ENCODE measurements around the gene LMNTD2.
"Not testable (repeated sequence)": the region's sequence is repeated elsewhere in the genome, so short reads cannot be mapped to it uniquely, and the experiment has no call there.

Gene LMNTD2

DNA sequence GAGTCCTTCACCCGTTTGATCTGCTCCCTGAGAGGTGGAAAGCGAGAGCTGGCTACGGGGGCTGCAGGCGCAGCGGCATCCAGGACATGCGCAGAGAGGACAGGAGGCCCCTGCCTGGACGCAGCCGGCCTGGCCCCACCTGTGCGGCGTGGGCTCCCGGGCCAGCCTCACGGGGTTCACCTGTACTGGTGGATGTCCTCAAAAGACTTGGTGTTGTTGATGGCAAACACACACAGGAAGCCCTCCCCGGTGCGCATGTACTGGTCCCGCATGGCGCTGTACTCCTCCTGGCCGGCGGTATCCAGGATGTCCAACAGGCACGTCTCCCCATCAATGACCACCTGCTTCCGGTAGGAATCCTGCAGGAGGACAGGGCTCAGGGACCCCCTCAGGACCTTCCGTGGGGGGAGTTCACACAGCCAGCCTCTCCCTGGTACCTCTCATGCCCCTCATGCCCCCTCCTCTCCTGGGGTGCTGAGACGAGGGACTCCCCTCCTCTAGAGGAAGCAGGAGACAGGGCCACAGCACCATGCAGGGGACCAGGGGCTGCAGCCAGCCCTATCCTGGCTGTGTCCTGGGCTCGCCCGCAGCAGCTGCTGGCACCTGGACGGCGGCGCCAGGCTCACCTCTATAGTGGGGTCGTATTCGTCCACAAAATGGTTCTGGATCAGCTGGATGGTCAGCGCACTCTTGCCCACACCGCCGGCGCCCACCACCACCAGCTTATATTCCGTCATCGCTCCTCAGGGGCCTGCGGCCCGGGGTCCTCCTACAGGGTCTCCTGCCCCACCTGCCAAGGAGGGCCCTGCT, 26.7 kb downstream of the LMNTD2 start:
- DNase-seq = no peak

GRCh38 chr11:532986-533585, 27.5 kb downstream of the LMNTD2 start:
- no peak for DNase-seq

DNA sequence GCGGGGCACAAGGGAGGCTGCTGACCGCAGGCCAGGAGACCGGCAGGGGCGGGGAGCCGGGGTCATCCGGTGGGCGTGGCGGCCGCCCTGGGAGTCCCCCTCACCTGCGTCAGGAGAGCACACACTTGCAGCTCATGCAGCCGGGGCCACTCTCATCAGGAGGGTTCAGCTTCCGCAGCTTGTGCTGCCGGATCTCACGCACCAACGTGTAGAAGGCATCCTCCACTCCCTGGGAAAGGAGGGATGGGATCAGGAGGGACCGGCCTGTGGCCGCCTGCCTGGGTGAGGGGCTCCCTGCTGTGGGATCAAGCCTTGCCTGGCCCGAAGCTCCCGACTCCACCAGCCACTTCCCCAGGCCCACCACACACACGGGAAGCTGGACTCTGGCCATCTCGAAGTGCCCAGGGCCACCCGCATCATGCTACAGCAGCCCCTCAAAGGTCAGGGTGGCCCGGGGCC, 28.0 kb downstream of the LMNTD2 start:
- DNase-seq = no peak

GRCh38 chr11:531919-532526, 28.5 kb downstream of the LMNTD2 start:
- DNase-seq = no peak

DNA sequence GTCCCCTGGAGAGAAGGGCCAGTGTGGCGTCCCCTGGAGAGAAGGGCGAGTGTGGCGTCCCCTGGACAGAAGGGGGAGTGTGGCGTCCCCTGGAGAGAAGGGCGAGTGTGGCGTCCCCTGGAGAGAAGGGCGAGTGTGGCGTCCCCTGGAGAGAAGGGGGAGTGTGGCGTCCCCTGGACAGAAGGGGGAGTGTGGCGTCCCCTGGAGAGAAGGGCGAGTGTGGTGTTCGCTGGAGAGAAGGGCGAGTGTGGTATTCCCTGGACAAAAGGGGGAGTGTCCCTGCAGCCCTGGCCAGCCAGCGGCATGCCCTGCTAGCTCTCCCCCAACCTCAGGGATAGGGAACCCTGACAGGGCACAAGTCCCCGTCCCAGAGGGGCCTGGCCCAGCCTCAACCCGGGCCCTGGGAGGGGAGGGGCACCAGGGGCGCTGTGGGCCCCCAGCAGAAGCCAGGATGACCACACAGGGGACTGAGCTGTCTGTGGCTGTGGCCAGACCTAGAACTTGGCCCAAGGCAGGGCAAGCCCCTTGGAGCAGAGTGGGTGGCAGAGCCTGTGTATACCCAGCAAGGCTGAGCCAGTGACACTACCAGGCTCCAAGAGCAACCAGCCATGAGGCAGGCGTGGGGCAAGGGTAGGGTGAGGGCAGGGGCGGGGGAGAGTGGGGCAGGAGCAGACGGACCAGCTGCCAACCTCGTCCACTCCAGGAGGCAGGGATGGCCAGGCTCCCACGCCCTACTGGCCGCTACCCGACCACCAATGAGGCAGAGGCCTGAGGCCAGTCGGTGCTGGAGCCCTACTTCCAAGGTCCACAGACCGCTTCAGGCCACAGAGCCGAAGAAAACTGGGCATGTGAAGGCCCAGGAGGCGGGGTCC, 29.3 kb downstream of the LMNTD2 start:
- DNase-seq = no peak

DNA sequence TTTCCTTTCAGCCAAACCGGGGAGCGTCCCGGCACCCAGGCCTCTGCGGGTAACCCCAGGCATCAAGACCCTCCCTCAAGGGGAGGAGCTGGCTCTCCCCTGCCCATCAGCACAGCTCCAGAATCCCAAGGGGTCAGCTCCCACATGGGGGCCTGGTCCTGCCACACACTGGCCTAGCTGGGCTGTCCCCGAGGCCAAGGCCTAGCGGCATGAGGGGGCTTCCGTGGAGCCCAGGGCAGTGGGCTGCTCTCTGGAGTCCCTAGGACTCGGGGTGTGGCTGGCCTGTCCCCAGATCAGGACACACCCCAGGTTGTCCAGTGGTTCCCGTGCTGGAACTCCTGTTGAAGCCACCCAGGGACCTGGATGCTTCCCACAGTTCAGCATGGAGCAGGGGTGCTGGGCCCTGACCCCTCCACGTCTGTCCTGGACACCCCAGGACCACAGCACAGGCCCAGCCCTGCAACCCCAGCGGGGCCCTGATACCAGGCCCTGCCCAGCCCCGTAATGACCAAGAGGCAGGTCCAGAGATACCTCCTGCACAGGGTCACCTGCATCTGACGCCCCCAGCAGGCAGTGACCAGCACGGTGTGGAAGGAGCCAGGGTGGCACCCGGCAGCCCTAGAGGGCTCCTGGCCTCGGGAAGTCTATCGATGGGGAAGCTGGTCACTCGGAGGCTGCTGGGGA, 30.7 kb downstream of the LMNTD2 start:
- no peak for DNase-seq

DNA sequence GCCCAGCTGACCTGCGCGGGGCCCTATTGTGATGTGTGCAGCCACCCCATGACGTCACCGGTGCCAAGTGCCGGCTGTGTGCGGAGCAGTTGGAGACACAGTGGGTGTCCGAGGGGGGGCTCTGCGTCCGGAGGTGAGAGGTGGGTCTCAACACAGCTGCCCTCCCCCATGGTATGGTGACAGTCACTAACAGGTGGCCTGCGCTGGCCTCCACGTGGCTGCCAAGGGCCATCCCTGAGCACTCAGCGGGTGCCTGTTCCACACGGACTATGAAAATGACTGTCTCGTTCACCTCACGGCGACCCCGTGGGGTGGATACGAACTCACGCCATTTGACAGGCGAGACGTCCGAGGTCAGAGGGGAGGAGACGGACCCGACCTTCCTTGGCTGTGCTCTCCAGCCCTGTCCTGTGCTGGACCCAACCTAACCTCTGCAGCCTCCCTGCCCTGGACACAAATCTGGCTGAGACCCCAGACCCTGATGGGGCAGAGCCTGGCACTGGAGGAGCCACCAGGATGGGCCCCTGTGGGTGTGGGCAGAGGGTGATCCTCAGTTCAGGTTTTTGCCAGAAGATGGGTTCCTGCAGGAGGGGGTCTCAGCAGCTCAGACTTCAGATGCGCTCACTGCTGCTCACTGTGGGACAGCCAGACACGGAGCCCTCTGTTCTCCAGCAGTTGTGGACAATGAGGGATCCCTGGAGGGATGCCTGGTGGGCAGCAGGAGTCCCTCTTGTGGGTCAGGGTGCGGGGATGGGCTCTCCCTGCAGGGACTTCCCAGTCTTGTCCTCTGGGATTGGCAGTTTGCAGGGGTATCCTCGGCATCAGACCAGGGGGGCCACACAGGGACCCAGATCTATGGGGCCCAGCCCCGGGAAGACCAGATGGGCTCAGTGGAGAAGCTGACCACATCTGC, 31.5 kb downstream of the LMNTD2 start:
- DNase-seq = no peak

DNA sequence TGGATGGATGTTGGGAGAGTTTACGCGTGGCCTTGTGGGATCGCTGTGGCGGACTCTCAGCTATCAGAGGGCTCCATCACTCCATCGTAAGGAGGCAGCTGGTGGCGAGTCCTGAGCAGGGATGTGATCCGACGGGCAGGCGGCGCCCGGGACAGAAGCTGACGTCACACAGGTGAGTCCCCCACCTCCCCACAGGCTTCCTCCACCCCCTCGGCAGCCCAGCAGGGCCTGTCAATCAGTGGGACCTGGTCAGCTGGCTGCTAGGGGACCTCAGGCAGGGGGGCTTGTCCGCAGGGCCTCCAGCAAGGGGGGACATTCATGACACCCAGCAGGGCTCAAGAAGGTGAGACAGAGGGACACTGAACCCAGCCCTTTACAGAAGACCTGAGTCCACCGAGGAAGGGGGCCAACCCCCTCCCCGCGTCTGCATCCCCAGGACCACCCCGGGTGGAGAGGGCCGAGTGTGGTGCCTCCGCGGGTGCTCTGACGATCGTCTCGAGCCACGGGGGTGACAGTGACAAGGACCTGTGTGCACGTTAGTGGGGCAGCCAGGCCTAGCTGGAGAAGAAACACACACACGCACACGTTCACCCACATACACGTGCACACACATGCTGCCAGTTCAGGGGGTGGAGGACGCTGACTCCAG, 32.2 kb downstream of the LMNTD2 start:
- no peak for DNase-seq

DNA sequence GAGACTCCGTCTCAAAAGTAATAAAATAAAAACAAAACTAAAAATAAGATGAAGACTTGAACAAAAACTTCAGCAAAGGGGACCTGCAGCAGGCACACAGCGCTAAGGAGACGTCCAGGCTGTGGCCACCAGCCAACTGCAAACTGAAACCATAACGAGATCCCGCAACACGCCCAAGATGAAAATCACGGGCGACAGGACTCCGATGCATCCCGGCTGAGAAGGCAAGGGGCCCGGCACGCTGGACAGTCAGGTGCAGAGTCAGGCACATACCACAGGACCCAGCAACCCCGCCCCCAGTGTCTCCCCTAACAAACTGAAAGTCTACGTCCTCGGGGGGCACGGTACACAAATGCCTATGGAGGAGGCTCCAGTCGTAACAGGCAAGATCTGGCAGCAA, 34.3 kb downstream of the LMNTD2 start:
- DNase-seq = no peak

GRCh38 chr11:521177-521688, 39.3 kb downstream of the LMNTD2 start:
- no peak for DNase-seq

DNA sequence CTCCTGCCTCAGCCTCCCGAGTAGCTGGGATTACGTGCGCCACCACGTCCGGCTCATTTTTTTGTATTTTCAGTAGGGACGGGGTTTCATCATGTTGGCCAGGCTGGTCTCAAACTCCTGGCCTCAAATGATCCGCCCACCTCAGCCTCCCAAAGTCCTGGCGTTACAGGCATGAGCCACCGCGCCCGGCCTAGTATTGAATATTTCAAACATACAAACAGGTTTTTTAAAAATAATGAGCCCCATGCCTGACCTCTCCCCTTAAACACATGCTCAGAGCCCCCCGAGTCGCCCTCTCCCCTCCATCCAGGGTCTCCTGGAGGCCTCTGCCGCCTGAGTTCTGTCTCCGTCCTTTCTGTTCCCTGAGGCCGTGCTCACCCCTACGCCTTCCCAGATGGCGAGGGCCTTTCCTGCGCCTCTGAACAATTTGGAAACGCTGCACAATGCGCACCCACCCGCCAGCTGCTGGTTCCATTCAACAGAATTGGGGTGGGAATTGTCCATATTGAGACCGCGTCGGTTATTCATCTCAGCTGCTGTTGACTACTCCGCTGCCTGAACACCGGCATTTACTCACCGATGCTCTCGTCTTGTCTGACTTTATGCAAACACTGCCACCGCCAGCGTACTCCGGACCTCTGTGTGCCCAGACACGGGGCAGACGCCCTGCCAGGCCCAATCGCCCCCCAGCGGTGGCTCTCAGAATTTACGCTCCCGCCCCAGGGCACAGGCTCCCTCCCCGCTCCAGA, 39.9 kb downstream of the LMNTD2 start:
- DNase-seq = no peak

DNA sequence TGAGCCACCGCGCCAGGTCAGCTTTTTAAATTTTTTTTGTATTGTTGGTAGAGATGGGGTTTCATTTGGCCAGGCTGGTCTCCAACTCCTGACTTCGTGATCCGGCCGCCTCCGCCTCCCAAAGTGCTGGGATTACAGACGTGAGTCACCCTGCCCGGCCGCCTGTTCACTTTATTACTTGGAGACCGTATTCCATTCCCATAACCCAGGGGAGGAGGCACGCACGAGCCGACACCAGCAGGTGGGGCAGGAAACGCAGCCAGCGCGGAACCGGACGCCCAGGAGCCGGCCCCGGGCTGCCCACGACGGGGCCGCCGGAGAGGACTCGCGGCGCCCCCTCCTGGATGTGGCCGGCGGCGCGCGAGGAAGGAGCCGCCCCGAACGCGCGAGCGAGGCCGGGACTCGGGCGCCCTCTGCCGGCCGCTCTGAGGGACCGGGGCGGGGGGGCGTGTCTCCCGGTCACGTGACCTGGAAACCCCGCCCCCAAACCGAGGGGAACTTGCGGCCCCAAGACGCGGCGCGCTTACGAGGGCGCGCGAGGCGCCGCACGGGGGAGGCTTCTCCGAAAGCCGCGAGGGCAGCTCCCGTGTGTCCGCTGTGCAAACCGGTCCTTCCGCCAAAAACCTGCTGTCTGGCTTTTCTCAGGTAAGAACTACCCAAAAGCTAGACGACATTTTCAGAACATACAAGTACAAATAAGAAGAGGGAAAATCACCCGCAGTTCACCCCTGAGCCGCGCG, 41.9 kb downstream of the LMNTD2 start:
- DNase-seq = no peak

GRCh38 chr11:516918-517685, 43.4 kb downstream of the LMNTD2 start:
- not testable (repeated sequence) for DNase-seq

DNA sequence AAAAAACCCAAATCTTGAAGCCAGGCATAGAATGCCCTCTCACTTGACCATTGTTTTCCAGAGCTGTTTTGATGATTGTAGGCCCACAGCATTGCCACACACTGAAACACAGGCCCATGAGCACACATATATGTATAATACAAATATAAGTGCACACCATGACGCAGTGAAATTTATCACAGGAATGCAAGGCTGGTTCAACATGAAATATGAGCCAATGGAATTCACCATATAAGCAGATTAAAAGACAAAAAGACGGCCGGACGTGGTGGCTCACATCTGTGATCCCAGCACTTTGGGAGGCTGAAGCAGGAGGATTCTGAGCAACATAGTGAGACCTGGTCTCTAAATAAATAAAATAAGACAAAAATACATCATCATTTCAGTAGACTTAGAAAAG, 44.1 kb downstream of the LMNTD2 start:
- no peak for DNase-seq

- DNase-seq = no peak
These were observed 45.4 kb downstream of the LMNTD2 start for GRCh38 chr11:515131-515530.

DNA sequence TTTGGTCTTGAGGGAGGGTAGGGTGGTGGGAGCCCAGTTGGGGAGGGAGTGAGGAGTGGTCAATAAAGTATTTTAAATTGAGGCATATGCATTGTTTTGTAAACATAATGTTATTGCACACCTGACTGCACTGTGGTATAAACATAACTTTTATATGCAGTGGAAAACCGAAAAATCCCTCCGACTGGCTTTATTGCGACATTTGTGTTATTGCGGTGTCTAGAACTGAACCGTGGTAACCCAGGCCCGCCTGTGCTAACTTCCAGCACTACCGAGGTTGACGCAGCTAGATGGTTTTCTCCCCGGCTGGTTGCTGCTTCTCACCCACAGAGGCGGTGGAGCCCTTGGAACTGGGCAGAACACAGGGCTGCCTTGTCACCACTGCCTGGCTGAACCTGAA, 45.9 kb downstream of the LMNTD2 start:
- no peak for DNase-seq

DNA sequence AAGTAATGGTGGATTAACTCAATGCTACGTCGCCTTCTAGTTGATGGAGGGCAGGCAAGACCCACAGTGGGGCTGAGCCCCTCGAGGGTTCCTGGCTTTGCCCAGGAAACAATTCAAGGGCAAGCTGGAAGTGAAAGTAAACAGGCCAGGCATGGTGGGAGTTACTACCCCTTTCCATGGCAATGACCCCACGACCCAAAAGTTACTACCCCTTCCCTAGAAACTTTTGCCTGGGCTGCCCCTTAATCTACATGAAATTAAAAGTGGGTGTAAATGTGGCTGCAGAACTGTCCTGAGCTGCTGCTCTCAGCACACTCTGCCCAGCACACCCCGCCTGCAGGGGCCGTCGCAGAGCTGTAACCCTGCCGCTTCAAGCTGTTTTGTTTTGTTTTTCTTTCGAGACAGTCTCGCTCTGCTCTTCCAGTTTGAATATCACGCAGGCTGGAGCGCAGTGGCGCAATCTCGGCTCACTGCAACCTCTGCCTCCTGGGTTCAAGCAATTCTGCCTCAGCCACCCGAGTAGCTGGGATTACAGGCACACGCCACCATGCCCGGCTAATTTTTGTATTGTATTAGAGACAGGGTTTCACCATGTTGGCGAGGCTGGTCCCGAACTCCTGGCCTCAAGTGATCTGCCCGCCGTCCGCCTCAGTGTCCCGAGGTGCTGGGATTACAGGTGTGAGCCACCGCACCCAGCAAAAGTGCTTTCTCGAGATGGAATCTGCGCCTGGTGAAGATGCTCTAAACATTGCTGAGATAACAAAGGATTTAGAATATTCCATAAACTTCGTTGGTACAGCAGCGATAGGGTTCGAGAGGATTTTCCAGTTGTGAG, 47.6 kb downstream of the LMNTD2 start:
- no peak for DNase-seq
